Measurements from ENCODE around the gene AATK.

DNA sequence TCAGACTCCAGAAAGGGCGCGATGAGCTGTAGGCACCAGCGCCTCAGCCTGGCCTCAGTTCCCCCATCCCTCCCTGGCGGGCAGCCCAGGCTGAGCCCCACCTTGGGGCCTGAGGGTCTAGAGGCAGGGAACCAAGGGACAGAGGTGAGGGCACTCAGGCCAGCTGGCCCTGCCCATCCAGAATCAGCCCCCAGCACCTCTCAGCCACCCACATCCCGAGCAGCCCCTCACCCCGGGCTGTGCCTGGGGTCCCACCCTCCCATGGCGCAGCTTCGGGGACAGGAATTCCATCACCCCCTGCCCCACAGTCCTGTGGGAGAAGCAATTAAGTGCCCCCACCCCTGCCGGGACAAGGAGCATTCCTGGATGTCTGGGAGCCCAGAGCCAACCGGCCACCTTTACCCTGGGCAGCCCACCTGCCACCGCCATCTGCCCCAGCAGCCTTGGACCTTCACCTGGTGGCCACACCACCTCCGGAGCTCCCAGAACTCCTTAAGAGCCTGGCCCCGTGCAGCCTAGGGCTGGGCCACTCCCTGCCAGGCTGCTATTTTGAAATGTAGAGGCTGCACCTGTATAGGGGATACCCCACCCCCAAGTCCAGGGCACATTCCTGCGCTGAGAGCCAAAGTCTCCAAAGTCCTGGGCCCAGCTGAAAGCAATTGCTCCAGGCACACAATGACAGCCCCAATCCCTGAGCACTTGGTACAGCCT, 34.4 kb downstream of the AATK start:
- TF ChIP-seq, protein P1, sequence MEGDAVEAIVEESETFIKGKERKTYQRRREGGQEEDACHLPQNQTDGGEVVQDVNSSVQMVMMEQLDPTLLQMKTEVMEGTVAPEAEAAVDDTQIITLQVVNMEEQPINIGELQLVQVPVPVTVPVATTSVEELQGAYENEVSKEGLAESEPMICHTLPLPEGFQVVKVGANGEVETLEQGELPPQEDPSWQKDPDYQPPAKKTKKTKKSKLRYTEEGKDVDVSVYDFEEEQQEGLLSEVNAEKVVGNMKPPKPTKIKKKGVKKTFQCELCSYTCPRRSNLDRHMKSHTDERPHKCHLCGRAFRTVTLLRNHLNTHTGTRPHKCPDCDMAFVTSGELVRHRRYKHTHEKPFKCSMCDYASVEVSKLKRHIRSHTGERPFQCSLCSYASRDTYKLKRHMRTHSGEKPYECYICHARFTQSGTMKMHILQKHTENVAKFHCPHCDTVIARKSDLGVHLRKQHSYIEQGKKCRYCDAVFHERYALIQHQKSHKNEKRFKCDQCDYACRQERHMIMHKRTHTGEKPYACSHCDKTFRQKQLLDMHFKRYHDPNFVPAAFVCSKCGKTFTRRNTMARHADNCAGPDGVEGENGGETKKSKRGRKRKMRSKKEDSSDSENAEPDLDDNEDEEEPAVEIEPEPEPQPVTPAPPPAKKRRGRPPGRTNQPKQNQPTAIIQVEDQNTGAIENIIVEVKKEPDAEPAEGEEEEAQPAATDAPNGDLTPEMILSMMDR (IDR thresholded peaks at IDR 0.05 in 8 of 11, conservative IDR thresholded peaks at IDR 0.05 in 3 of 11): no peak
- TF ChIP-seq POLR2AphosphoS5 (IDR thresholded peaks at IDR 0.05): no peak
- TF ChIP-seq POLR2A (IDR thresholded peaks at IDR 0.05): no peak
